NCI-H446 (cell line): ENCODE measurements around the gene CRISPLD2.

Source experiments
- DNase-seq, 2 experiments: peaks; one replicate each; lab custom pipeline; 2025; lab: John Stamatoyannopoulos, UW

Gene CRISPLD2

GRCh38 chr16:84913315-84913714 is 93.5 kb downstream of the CRISPLD2 start:
- DNase-seq, result no peak

DNA sequence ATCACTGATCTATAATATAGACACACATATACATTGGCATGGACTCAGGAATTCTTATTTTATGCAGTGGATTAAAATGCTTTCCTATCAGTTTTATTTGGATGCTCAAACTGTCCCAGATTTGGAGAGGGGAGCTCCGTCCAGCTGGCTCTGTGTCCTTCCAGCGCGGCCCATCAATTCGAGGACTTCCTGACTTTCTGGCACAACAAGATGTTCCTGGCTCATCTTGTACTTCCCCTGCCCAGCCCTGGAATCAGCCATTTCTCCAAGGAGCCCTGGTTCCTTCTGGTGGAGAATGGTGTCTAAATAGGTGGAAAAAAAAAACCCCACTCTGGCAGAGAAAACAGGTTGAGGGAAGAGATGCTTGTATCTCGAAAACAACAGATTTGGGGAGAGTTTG is 94.5 kb downstream of the CRISPLD2 start:
- DNase-seq, result no peak

GRCh38 chr16:84916178-84916577 is 96.4 kb downstream of the CRISPLD2 start:
- DNase-seq, result no peak

- no peak for DNase-seq
Measured at GRCh38 chr16:84916850-84917249, 97.1 kb downstream of the CRISPLD2 start.

DNA sequence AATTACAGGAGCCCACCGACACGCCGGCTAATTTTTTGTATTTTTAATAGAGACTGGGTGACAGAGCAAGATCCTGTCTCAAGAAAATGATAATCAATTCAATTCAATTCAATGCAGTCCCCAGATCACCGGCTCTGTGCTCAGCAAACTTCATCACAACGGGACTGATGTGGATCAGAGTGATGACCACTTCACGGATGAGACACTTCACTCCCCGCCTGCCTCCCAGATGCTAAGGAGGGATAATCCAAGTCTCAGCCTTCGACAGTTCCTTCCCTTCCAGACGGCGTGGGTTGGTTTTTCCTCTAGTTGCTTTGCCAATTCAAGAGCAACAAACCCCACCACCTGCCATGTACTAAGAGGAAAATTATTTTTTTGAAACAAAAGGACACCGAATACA is 97.7 kb downstream of the CRISPLD2 start:
- DNase-seq, result no peak

DNA sequence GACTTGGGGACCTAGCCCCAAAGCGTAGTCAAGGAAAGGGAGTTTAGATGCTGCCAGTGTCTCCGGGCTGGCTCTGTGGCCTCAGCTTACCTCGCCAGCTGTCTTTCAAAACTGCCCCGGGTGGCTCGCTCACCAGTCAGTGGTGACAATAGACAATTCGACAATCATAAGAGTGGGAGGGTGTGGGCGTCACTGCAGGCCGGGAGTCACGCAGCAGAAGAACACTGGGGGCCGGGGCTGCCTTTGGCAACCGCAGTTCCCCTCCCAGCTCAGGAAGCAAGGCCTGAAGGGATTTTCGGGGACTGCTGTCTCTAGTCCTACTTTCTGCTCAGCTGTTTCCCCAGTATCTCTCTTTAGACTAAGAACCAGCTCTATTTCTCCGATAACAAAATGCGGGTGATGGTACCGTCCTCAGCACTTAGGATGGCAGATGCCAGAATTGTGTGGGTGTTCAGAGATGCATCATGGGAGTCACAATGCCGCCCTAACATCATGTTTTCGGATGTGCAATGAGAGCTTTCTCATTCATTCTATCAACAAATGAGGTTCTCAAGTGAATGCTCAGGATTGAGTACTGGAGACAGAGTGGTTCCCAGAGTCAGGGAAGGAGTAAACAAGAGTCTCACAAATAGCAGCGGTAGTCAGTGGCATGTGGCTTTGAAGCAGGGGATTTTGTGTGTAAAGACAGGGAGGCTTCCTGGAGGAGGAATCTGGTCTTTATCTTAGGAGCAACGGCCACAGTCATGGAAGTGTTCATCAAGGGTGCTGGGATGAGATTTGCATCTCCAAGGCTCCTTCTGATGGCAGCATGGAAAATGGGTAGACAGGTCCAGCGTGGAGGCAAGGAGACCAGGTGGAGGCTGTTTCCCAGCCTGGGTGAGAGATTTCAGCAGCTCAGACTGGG is 98.5 kb downstream of the CRISPLD2 start:
- DNase-seq, result no peak

DNA sequence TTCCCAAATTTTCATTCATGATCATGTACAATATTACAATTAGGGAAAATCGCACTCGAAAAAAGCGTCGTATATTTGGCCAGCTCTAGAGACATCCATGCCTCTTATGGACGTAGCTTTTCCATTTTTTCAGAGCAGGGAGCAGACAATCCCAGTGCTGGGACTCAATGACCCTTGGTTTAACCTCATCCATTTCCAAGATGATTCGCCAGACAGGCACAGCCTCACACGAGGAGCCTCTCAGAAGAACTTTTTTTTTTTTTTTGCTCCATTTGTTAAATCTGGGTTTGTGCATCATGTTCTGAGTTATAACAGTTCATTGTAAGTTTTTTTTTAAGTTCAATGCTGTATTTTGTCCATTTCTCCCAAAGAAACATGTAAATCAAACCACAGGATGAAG is 99.5 kb downstream of the CRISPLD2 start:
- no peak for DNase-seq

- DNase-seq, result no peak
Measured at GRCh38 chr16:84919708-84920107, 99.9 kb downstream of the CRISPLD2 start.

GRCh38 chr16:84920333-84920732 is 100.5 kb downstream of the CRISPLD2 start:
- no peak for DNase-seq

DNA sequence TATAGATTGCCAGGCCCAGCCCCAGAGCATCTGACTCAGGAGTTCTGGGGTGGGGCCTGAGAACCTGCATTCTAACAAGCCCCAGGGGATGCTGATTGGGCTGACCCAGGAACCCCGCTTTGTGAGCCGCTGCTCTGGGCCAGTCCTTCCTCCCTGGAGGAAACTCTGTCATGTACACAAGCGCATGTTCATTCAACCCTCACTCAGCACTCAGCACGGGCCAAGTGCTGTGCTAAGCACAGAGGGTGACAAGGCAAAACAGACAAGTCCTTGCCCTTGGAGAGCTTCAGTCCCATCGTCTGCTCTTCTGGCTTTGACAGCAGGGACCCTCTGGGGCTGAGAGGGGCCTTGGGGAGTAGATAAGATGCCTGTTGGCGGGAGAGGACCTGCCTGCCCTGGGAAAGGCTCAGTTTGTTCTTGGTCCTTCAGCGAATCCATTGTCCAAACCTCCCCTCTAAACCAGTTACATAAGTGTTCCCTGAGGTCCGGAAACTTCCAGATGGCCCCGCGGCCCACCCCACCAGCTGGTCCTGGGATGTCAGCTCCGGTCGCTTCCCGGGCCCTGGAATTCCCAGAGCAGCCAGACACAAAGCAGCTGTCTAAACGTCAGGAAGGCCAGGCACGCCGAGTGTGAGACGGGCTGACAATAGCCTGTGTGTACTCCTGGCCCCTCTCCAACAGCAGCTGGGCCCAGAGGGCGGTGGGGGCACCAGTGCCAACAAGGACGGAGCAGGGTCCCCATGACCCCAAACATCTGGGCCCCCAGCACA is 102.8 kb downstream of the CRISPLD2 start:
- DNase-seq, result no peak

DNA sequence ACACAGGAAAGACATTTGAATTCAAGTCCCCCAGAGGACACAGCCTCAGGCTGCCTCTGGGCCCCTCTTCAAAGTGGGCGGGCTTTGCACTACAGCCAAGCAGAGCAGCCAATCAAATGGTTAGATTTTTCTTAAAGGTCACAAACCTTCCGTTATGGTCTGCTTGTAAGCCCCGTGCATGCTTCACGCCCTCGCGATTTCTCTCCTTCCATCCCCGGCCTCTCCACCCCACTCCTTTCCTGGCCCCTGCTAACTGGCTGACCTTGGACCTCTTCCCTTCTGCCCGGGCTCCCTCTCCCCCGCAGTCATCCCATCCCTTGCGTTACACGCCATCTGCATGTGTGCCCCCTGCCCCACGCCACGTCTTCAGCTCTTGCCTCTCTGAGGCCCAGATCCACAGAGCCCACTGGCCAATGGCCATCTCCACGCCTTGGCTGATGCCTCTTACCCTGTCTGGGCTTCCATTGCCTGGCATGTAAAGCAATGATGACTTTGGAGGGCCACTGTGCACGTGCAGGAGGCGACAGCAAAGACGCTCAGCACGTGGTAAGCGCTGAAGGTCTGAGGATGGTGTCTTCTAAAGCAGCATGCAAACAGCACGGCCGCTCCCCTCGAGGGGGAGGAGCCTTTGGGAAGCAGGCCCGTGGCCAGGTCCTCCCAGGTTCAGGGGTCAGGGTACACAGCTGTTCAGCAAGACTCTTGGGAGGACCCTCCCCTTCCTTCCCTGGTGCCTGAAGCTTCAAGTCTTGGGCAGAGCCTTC is 104.7 kb downstream of the CRISPLD2 start:
- no peak for DNase-seq

GRCh38 chr16:84925092-84925772 is 105.4 kb downstream of the CRISPLD2 start:
- DNase-seq, result peak; percentile 1 to 24

GRCh38 chr16:84925773-84926372 is 106.1 kb downstream of the CRISPLD2 start:
- DNase-seq, result no peak

DNA sequence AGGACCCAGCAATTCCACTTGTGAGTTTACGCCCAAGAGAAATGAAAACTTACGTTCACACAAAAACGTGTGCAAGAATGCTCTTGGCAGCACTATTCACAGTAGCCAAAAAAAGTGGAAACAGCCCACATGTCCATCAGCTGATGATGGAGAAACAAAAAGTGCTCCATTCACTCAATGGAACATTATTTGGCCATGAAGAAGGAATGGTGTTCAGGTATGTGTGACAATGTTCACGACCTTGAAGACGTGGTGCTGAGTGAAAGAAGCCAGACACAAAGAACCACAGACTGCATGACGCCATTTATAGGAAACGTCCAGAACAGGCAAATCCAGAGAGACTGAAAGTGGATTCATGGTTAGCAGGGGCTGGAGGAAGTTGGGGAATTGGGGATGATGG is 106.7 kb downstream of the CRISPLD2 start:
- DNase-seq, result no peak

- no peak for DNase-seq
Measured at GRCh38 chr16:84927621-84928591, 108.1 kb downstream of the CRISPLD2 start.

DNA sequence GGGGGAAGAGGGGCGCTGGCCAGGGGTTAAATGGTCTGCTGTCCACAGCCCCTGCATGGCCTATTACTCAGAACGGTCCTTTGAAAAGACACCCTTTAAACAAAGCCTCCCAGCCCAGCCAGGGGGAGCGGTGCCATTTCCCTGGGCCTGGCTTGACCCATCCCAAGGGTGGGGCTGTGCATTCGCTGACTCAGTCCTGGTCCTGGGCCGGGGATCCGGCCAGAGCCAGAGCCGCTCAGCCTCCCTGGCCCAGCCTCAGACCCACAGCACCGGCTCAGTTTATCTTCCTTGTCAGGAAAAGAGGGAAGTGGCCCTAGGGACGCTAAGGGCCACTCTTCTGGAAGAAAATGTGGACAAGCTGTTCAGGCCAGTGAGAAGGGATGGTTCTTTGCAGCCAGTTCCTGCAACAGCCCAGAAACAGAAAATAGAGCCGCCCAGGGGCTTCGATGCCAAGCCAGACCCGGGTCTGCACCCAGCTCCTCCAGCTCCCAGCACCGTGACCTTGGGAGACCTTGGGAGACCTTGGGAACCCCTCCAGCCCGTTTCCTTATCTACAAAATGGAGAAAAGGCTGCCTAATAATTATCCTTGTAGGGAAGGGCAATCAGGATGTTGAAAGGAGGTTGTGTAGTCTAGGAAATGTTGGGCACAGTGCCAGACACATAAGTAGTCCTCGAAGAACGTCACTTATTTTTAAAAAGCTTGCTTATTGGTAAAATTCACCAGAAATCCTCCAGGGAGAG is 109.1 kb downstream of the CRISPLD2 start:
- no peak for DNase-seq

GRCh38 chr16:84929421-84930297 is 109.9 kb downstream of the CRISPLD2 start:
- no peak for DNase-seq

- no peak for DNase-seq
Measured at GRCh38 chr16:84930298-84931106, 110.7 kb downstream of the CRISPLD2 start.
